Measurements from ENCODE around the gene SLC12A9. TPM values are rescaled to one million over a fixed set of nuclear protein-coding genes. Genes with fewer than 3 reads are reported as not detected.

The SLC12A9 gene
- total RNA-seq, 4 donors from 2014 or later, result 15.2 to 27.9 (median 17.2) TPM

GRCh38 chr7:100893318-100893895 lies 40.9 kb downstream of the SLC12A9 start:
- no peak overlapping the region for H3K27ac ChIP-seq
- 94 to 95% methylated on average over 19 to 26 of the region's 32 CpGs for WGBS, 2 donors
- intact Hi-C loops (cut with DNase I), result loop anchor here (10.0 kb wide), 1 partner anchor 271 kb away; the partner anchor contains the start of gene VGF
- TF ChIP-seq POLR2A (IDR thresholded peaks at IDR 0.05), result no peak
- TF ChIP-seq, protein P1, sequence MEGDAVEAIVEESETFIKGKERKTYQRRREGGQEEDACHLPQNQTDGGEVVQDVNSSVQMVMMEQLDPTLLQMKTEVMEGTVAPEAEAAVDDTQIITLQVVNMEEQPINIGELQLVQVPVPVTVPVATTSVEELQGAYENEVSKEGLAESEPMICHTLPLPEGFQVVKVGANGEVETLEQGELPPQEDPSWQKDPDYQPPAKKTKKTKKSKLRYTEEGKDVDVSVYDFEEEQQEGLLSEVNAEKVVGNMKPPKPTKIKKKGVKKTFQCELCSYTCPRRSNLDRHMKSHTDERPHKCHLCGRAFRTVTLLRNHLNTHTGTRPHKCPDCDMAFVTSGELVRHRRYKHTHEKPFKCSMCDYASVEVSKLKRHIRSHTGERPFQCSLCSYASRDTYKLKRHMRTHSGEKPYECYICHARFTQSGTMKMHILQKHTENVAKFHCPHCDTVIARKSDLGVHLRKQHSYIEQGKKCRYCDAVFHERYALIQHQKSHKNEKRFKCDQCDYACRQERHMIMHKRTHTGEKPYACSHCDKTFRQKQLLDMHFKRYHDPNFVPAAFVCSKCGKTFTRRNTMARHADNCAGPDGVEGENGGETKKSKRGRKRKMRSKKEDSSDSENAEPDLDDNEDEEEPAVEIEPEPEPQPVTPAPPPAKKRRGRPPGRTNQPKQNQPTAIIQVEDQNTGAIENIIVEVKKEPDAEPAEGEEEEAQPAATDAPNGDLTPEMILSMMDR (IDR thresholded peaks at IDR 0.05), result no peak
- no peaks in the 10 kb centered on the region for H3K36me3 ChIP-seq
- H3K9me3 ChIP-seq, result no peaks in the 10 kb centered on the region
- peaks cover 10% of the 10 kb centered on the region for H3K27me3 ChIP-seq
- no peak overlapping the region for H3K4me3 ChIP-seq (replicated peaks in 1 of 3)
- H3K4me1 ChIP-seq, result peaks cover 31 to 48% of the 10 kb centered on the region in 2 donors
- no peak for DNase-seq

DNA sequence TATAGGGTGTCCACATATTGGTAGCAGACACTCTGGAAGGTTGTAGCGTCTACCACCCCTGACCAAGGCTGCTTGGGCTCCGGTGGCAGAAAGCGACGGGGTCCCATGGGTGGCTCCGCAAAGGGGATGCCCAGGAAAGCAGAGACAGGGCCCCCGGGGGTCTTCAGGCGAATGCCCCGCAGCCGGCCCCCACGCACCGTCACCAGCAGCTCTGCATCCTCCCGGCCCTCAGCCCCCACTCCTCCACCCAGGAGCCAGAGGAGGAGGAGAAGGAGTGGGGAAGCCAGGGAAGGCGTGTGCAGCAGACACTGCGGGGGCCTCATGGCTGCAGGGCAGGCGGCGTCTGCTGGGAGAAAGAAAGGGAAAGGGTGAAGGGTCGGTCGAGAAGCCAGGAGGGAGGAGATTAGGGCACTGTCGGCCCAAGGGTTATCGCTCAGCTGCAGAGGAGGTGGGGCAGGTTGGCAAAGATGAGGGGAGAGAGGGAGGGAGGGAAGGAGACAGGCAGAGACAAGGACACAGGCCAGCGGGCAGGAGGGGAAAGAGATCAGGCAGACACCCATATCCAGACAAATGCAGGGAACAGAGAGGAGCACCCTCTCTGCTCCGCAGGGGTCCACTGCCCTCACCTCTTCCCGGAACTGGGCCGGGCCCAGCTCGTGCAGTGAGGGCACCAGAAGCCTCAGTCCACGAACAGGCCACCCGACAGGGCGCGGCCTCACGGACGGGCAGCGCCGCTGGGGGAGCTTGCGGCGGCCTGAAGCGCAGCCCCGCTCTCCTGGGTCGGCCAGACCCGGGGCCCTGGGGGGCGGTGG lies 41.6 kb downstream of the SLC12A9 start:
- TF ChIP-seq POLR2A (IDR thresholded peaks at IDR 0.05), result no peak
- TF ChIP-seq, protein P1 (IDR thresholded peaks at IDR 0.05), result no peak
- peaks cover 24 to 41% of the 10 kb centered on the region in 2 donors for H3K4me1 ChIP-seq
- intact Hi-C loops (cut with DNase I), result loop anchor here (10.0 kb wide), 1 partner anchor 271 kb away; the partner anchor contains the start of gene VGF
- H3K9me3 ChIP-seq, result no peaks in the 10 kb centered on the region
- peaks cover 10% of the 10 kb centered on the region for H3K27me3 ChIP-seq
- peak overlapping the region in 1 of 3 donors; percentile 36 for H3K4me3 ChIP-seq (replicated peaks in 1 of 3)
- DNase-seq, result no peak
- H3K36me3 ChIP-seq, result no peaks in the 10 kb centered on the region
- WGBS, 2 donors, result 55 to 63% methylated on average over 20 to 27 of the region's 40 CpGs
- H3K27ac ChIP-seq, result no peak overlapping the region

DNA sequence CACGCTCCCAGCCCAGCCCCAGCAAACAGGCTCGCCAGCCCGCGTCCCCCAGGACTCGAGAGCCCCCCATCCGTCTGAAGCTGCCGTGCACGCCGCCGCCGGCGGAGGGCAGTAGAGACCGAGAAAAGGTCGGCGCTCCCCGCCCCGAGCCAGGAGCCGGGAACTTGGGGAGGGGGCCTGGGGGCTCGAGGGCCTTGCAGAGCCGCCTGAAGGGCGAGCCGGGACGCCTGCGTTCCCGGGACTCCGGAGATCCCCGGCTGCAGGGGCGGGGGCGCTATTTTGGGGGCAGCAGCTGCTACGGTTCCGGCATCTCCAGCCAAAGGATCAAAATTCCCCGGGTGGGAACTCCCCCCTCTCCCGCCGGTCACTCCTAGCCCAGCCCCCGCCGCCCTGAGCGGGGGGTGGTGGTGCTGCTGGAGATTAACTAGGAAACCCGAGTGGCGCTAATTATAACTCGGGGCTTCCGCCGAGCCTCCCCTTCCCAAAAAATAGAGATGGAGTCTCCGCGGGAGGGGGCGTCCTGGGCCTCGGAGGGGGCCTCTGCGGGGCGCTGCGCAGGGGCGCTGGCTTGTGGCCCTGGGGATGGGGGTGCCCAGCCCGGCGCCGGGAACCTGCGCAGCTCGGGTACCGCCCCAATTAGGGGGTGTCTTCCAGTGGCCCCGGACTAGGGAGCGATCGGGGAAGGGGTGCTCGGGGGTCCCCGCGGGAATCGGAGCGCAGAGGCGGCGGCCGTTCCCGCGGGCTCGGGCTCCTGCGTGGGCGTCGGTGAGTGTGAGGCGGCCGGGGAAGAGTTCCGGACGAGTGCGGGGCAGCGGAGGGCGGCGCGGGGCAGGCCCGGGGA lies 42.6 kb downstream of the SLC12A9 start:
- Histone ChIP-seq H3K9me3 (no peaks in the 10 kb centered on the region), H3K27me3 (peaks cover 10% of the 10 kb centered on the region), H3K4me3 (replicated peaks in 1 of 3) (peak overlapping the region in 2 of 3 donors; percentile 36 to 47), H3K36me3 (no peaks in the 10 kb centered on the region), H3K27ac (no peak overlapping the region), H3K4me1 (peaks cover 22 to 39% of the 10 kb centered on the region in 2 donors)
- no peak for TF ChIP-seq POLR2A (IDR thresholded peaks at IDR 0.05)
- TF ChIP-seq, protein P1 (IDR thresholded peaks at IDR 0.05), result peak; percentile 50 to 84 (median 67)
- WGBS, 2 donors, result 0% methylated on average over 7 to 10 of the region's 83 CpGs
- intact Hi-C loops (cut with DNase I), result loop anchor here (10.0 kb wide), 1 partner anchor 270 kb away; the partner anchor contains the start of gene VGF
- DNase-seq, result peak in 1 of 2 donors; percentile 48

DNA sequence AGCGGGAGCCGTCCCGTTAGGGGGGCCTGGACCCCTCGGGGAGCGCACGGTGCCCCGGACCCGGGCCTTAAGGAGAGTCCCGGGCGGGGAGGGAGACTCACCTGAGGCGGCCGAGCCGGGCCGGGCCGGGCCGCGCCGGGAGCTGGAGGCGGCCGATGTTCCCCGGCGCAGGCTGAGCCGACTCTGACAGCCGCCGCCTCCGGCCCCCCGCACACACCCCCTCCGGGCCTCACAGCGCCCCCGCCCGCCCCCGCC lies 43.1 kb downstream of the SLC12A9 start, which contains the start of gene ACHE:
TSS of gene ACHE (minus strand) at position 188 of the 255 bp plus-strand sequence. CDS start 1,656 bp downstream, outside the sequence.
- H3K36me3 ChIP-seq, result no peaks in the 10 kb centered on the region
- H3K27ac ChIP-seq, result no peak within 1 kb of the TSS
- TF ChIP-seq POLR2A (IDR thresholded peaks at IDR 0.05), result no peak
- TF ChIP-seq, protein P1 (IDR thresholded peaks at IDR 0.05), result no peak
- 1% methylated on average over 14 of the region's 32 CpGs; no CpG with 5 or more reads in 1 of the 2 donors for WGBS, 2 donors
- DNase-seq, result no peak
- H3K9me3 ChIP-seq, result no peaks in the 10 kb centered on the region
- H3K27me3 ChIP-seq, result peaks cover 10% of the 10 kb centered on the region
- H3K4me1 ChIP-seq, result peaks cover 21 to 37% of the 10 kb centered on the region in 2 donors
- peak within 1 kb of the TSS in 2 of 3 donors; percentile 36 to 47 for H3K4me3 ChIP-seq (replicated peaks in 1 of 3)
- intact Hi-C loops (cut with DNase I), result loop anchor here (10.0 kb wide), 1 partner anchor 269 kb away; the partner anchor contains the start of gene VGF
